Myocyte (in vitro differentiated cells): ENCODE data around the gene RPL9. TPM values are rescaled to one million over a fixed set of nuclear protein-coding genes. Genes with fewer than 3 reads are reported as not detected.
A peak's percentile ranks its signal among the peaks of the same experiment; 100 is the strongest.
"Not testable (repeated sequence)": the region's sequence is repeated elsewhere in the genome, so short reads cannot be mapped to it uniquely, and the experiment has no call there.

Source experiments
- DNase-seq: peaks from one replicate; pipeline ENCODE4 v3.0.0-alpha.2; 2012; ENCODE audit warnings: low read depth
- polyA plus RNA-seq: library from polyadenylated mRNA; unstranded; fragments of >200 nt; gene quantifications from one replicate; pipeline ENCODE4 v1.2.1, GENCODE V29; 2012; ENCODE audit warnings: missing spikeins
- total RNA-seq: library from RNA; depleted of rRNA; stranded (reverse); fragments of >200 nt; gene quantifications from 2 replicates; pipeline ENCODE4 v1.2.3, GENCODE V29; 2014

RPL9 gene
- total RNA-seq, result 4,018 and 4,391 TPM in 2 replicates
- 794 TPM for polyA plus RNA-seq

GRCh38 chr4:39458505-39459300 is at the start of gene RPL9, which contains the start of gene LIAS:
Gene RPL9, minus strand, starts transcription at chr4:39458922. Its CDS starts 483 bp downstream, at chr4:39458439.
Gene LIAS, plus strand, starts transcription at chr4:39459056. Its CDS starts 62 bp downstream, at chr4:39459118.
- DNase-seq, result peak; percentile 98

- DNase-seq, result no peak
These were observed 46.9 kb upstream of the RPL9 start for GRCh38 chr4:39505581-39505980.

GRCh38 chr4:39504538-39504937 is 45.8 kb upstream of the RPL9 start:
- DNase-seq, result no peak

- DNase-seq, result not testable (repeated sequence)
These were observed 43.9 kb upstream of the RPL9 start for GRCh38 chr4:39502664-39503035.

GRCh38 chr4:39502019-39502663 is 43.4 kb upstream of the RPL9 start:
- DNase-seq, result peak; percentile 32

- DNase-seq, result no peak
These were observed 40.0 kb upstream of the RPL9 start for GRCh38 chr4:39498727-39499020.

GRCh38 chr4:39497909-39498726 is 39.4 kb upstream of the RPL9 start:
- DNase-seq, result no peak

GRCh38 chr4:39495446-39496213 is 36.9 kb upstream of the RPL9 start:
- DNase-seq, result no peak

GRCh38 chr4:39494354-39494753 is 35.6 kb upstream of the RPL9 start:
- DNase-seq, result no peak

- DNase-seq, result no peak
These were observed 31.6 kb upstream of the RPL9 start for GRCh38 chr4:39490322-39490721.

- DNase-seq, result no peak
These were observed 27.6 kb upstream of the RPL9 start for GRCh38 chr4:39486221-39486804.

- DNase-seq, result no peak
These were observed 26.0 kb upstream of the RPL9 start for GRCh38 chr4:39484582-39485272.

- no peak for DNase-seq
These were observed 22.4 kb upstream of the RPL9 start for GRCh38 chr4:39480902-39481695.

GRCh38 chr4:39480251-39480650 is 21.5 kb upstream of the RPL9 start:
- no peak for DNase-seq

GRCh38 chr4:39476187-39476895 is 17.6 kb upstream of the RPL9 start:
- DNase-seq, result no peak

- no peak for DNase-seq
These were observed 13.7 kb upstream of the RPL9 start for GRCh38 chr4:39472396-39472795.

- no peak for DNase-seq
These were observed 11.7 kb upstream of the RPL9 start for GRCh38 chr4:39470402-39470801.

GRCh38 chr4:39469429-39470077 is 10.8 kb upstream of the RPL9 start:
- peak; percentile 81 for DNase-seq
